ENCODE data around the gene G6PC2.

GRCh38 chr2:168890006-168890782, 10.9 kb upstream of the G6PC2 start, which contains the start of gene SPC25:
- TF ChIP-seq CTCF (conservative IDR thresholded peaks at IDR 0.05; ENCODE audit: low read depth, low read length) (no peak), EZH2 (IDR thresholded peaks at IDR 0.05; ENCODE audit: borderline replicate concordance, low read depth, low read length, poor library complexity, severe bottlenecking) (no peak)
